Measurements from ENCODE around the gene ACAT1. TPM values are rescaled to one million over a fixed set of nuclear protein-coding genes. Genes with fewer than 3 reads are reported as not detected.
"Not testable (repeated sequence)": the region's sequence is repeated elsewhere in the genome, so short reads cannot be mapped to it uniquely, and the experiment has no call there.

ACAT1 gene
- total RNA-seq, 1 donor from 2014 or later: 50.9 TPM

- Mint-ChIP-seq H3K36me3 (peaks cover 9% of the 10 kb centered on the region), H3K27me3 (ENCODE audit: insufficient read depth, low read depth) (no peaks in the 10 kb centered on the region), H3K4me3 (no peak overlapping the region), H3K9me3 (no peaks in the 10 kb centered on the region), H3K27ac (no peak overlapping the region), H3K4me1 (no peaks in the 10 kb centered on the region)
- H4K20me1 ChIP-seq (ENCODE audit: low read depth): no peaks in the 10 kb centered on the region
- H2AFZ ChIP-seq (replicated peaks): no peak overlapping the region
- no peaks in the 10 kb centered on the region for H3F3A ChIP-seq (ENCODE audit: low read depth)
- no peaks in the 10 kb centered on the region for H3K27me3 ChIP-seq
- no peaks in the 10 kb centered on the region for H3K9me3 ChIP-seq (ENCODE audit: low read depth)
- no peak overlapping the region for H3K4me3 ChIP-seq
- no peak for TF ChIP-seq CTCF (IDR thresholded peaks at IDR 0.05)
- no peak for TF ChIP-seq EZH2 (IDR thresholded peaks at IDR 0.05)
- no peak for TF ChIP-seq EZH2phosphoT487 (IDR thresholded peaks at IDR 0.05)
- H3K79me2 ChIP-seq (ENCODE audit: low read depth): no peaks in the 10 kb centered on the region
- no peak overlapping the region for H3K9ac ChIP-seq
- H3K36me3 ChIP-seq: peaks cover 8% of the 10 kb centered on the region
- H3K4me2 ChIP-seq: no peak overlapping the region
- DNase-seq (ENCODE audit: low spot score): no peak
- no peaks in the 10 kb centered on the region for H3K4me1 ChIP-seq
- H3K27ac ChIP-seq: no peak overlapping the region
Measured at GRCh38 chr11:108154591-108154990, 33.2 kb downstream of the ACAT1 start.

- peak overlapping the region; percentile 21 for H3K27ac Mint-ChIP-seq
- Histone ChIP-seq H2AFZ (replicated peaks) (no peak overlapping the region), H3K9me3 (ENCODE audit: low read depth) (no peaks in the 10 kb centered on the region), H3F3A (ENCODE audit: low read depth) (no peaks in the 10 kb centered on the region), H3K36me3 (peaks cover 15% of the 10 kb centered on the region), H3K4me2 (no peak overlapping the region), H3K9ac (no peak overlapping the region), H3K4me3 (no peak overlapping the region), H3K27me3 (no peaks in the 10 kb centered on the region), H3K4me1 (no peaks in the 10 kb centered on the region), H3K27ac (no peak overlapping the region), H3K79me2 (ENCODE audit: low read depth) (no peaks in the 10 kb centered on the region), H4K20me1 (ENCODE audit: low read depth) (no peaks in the 10 kb centered on the region)
- DNase-seq (ENCODE audit: low spot score): no peak
- no peaks in the 10 kb centered on the region for H3K4me1 Mint-ChIP-seq
- peaks cover 7% of the 10 kb centered on the region for H3K36me3 Mint-ChIP-seq
- TF ChIP-seq EZH2 (IDR thresholded peaks at IDR 0.05): no peak
- no peak for TF ChIP-seq EZH2phosphoT487 (IDR thresholded peaks at IDR 0.05)
- H3K4me3 Mint-ChIP-seq: no peak overlapping the region
- H3K27me3 Mint-ChIP-seq (ENCODE audit: insufficient read depth, low read depth): no peaks in the 10 kb centered on the region
- H3K9me3 Mint-ChIP-seq: no peaks in the 10 kb centered on the region
Measured at GRCh38 chr11:108160970-108161566, 39.7 kb downstream of the ACAT1 start.

- H3K27ac Mint-ChIP-seq; H3K4me2 ChIP-seq; H3K27me3 Mint-ChIP-seq (ENCODE audit: insufficient read depth, low read depth); H3K36me3 Mint-ChIP-seq; H3K9me3 ChIP-seq (ENCODE audit: low read depth); H3K4me3 Mint-ChIP-seq; H3K27ac ChIP-seq; H3K4me1 ChIP-seq; H3K79me2 ChIP-seq (ENCODE audit: low read depth); H2AFZ ChIP-seq (replicated peaks); DNase-seq (ENCODE audit: low spot score); H3K4me1 Mint-ChIP-seq; H3K27me3 ChIP-seq; H4K20me1 ChIP-seq (ENCODE audit: low read depth); H3F3A ChIP-seq (ENCODE audit: low read depth); H3K9ac ChIP-seq; H3K4me3 ChIP-seq; H3K9me3 Mint-ChIP-seq: not testable (repeated sequence)
- H3K36me3 ChIP-seq: peaks cover 27% of the 10 kb centered on the region
Measured at GRCh38 chr11:108162878-108163277, 41.5 kb downstream of the ACAT1 start.

GRCh38 chr11:108167624-108168023, 46.3 kb downstream of the ACAT1 start:
- H3K9ac ChIP-seq: no peak overlapping the region
- no peaks in the 10 kb centered on the region for H4K20me1 ChIP-seq (ENCODE audit: low read depth)
- peaks cover 7% of the 10 kb centered on the region for H3K36me3 Mint-ChIP-seq
- no peak overlapping the region for H3K4me2 ChIP-seq
- no peak overlapping the region for H3K27ac Mint-ChIP-seq
- H3K4me1 Mint-ChIP-seq: no peaks in the 10 kb centered on the region
- H3K9me3 ChIP-seq (ENCODE audit: low read depth): no peaks in the 10 kb centered on the region
- H3K4me3 ChIP-seq: no peak overlapping the region
- peaks cover 19% of the 10 kb centered on the region for H3K36me3 ChIP-seq
- no peak overlapping the region for H2AFZ ChIP-seq (replicated peaks)
- no peaks in the 10 kb centered on the region for H3K4me1 ChIP-seq
- H3F3A ChIP-seq (ENCODE audit: low read depth): no peaks in the 10 kb centered on the region
- H3K4me3 Mint-ChIP-seq: no peak overlapping the region
- H3K79me2 ChIP-seq (ENCODE audit: low read depth): no peaks in the 10 kb centered on the region
- no peaks in the 10 kb centered on the region for H3K27me3 ChIP-seq
- TF ChIP-seq CTCF (IDR thresholded peaks at IDR 0.05) (no peak), EZH2phosphoT487 (IDR thresholded peaks at IDR 0.05) (no peak), EZH2 (IDR thresholded peaks at IDR 0.05) (no peak)
- no peaks in the 10 kb centered on the region for H3K27me3 Mint-ChIP-seq (ENCODE audit: insufficient read depth, low read depth)
- H3K9me3 Mint-ChIP-seq: no peaks in the 10 kb centered on the region
- no peak overlapping the region for H3K27ac ChIP-seq
- no peak for DNase-seq (ENCODE audit: low spot score)
